RWPE2 (cell line): ENCODE measurements around the gene CRYBB3.

Experiments
- ATAC-seq: fragments of 200-7000 bp; cut with Tn5 transposase; 3 replicates; pipeline ENCODE4 v1.9.1; 2021; ENCODE audit warnings: low read depth
- DNase-seq: peaks from one replicate; pipeline ENCODE4 v3.0.0-alpha.2; 2020; ENCODE audit warnings: low spot score
- H3K27ac ChIP-seq: fragments of 450-650 bp; 2 replicates; pipeline ENCODE4 v1.5.1; 2017; ENCODE audit warnings: mild to moderate bottlenecking; ENCODE audit not compliant: poor library complexity, severe bottlenecking
- H3K27me3 ChIP-seq: fragments of 250-450 bp; sonication (Bioruptor Pico); 2 replicates; pipeline ENCODE4 v1.5.1; 2021; ENCODE audit warnings: mild to moderate bottlenecking, moderate library complexity; ENCODE audit not compliant: insufficient read depth, poor library complexity, severe bottlenecking
- H3K36me3 ChIP-seq: fragments of 250-450 bp; sonication (Bioruptor Pico); 2 replicates; pipeline ENCODE4 v1.5.1; 2020; ENCODE audit warnings: low read depth, mild to moderate bottlenecking, moderate library complexity
- H3K4me1 ChIP-seq: fragments of 250-450 bp; sonication (Bioruptor Pico); 2 replicates; pipeline ENCODE4 v1.5.1; 2021; ENCODE audit warnings: mild to moderate bottlenecking, moderate library complexity; ENCODE audit not compliant: insufficient read depth, poor library complexity, severe bottlenecking
- H3K4me3 ChIP-seq: fragments of 250-450 bp; sonication (Bioruptor Pico); 2 replicates; pipeline ENCODE4 v1.5.1; 2021; ENCODE audit warnings: mild to moderate bottlenecking, moderate library complexity; ENCODE audit not compliant: severe bottlenecking
- H3K9me3 ChIP-seq: fragments of 250-450 bp; sonication (Bioruptor Pico); 2 replicates; pipeline ENCODE4 v1.5.1; 2021; ENCODE audit warnings: mild to moderate bottlenecking, moderate library complexity; ENCODE audit not compliant: severe bottlenecking
- TF ChIP-seq, protein P1 (sequence below): fragments of 450-650 bp; IDR thresholded peaks from one replicate; pipeline ENCODE4 v1.5.1; 2017; ENCODE audit warnings: mild to moderate bottlenecking, moderate library complexity; ENCODE audit not compliant: poor library complexity, severe bottlenecking

The CRYBB3 gene

DNA sequence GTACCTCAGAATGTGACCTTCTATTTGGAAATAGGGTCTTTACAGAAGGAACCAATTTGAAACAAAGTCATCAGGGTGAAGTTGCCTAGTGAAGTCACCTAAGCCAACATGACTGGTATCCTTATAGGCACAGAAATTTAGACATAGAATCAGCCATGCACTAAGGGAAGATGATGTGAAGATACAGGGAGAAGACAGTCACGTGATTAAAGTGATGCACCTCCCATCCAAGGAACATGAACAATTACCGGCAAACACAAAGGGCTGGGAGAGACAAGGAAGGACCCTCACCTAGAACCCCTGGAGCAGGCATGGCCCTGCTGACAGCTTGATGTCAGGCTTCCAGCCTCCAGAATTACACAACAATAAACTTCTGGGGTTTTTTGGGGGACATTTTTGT is 16.6 kb downstream of the CRYBB3 start:
- H3K4me3 ChIP-seq: no peak overlapping the region
- DNase-seq (no peak), ATAC-seq (no peak)
- no peaks in the 10 kb centered on the region for H3K27me3 ChIP-seq
- H3K36me3 ChIP-seq: no peaks in the 10 kb centered on the region
- no peaks in the 10 kb centered on the region for H3K4me1 ChIP-seq
- no peaks in the 10 kb centered on the region for H3K9me3 ChIP-seq
- H3K27ac ChIP-seq: no peak overlapping the region
- TF ChIP-seq, protein P1, sequence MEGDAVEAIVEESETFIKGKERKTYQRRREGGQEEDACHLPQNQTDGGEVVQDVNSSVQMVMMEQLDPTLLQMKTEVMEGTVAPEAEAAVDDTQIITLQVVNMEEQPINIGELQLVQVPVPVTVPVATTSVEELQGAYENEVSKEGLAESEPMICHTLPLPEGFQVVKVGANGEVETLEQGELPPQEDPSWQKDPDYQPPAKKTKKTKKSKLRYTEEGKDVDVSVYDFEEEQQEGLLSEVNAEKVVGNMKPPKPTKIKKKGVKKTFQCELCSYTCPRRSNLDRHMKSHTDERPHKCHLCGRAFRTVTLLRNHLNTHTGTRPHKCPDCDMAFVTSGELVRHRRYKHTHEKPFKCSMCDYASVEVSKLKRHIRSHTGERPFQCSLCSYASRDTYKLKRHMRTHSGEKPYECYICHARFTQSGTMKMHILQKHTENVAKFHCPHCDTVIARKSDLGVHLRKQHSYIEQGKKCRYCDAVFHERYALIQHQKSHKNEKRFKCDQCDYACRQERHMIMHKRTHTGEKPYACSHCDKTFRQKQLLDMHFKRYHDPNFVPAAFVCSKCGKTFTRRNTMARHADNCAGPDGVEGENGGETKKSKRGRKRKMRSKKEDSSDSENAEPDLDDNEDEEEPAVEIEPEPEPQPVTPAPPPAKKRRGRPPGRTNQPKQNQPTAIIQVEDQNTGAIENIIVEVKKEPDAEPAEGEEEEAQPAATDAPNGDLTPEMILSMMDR: no peak

DNA sequence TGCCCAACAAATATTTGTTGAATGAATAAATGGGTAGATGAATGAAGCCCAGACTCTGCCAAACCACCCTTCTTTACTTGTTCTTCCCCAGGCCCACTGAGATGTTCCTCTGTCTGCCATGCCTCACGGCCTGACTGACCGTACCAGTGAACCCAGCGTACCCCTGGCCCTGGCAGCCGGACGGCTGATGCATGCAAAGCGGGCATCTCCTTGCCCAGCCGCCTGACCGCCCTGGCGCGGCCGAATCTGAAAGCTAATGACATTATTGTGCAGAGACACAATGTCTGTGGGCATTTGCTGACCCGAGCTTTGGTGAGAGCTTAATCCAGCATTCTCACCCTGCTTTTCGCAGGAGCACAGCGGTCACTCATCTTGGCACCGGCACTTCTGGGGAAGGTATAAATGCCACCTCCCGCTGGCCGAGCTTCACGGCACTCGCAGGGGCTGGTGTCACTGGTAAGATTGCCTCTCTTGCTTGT is 19.6 kb downstream of the CRYBB3 start, which contains the start of gene CRYBB2:
Gene CRYBB2 (plus strand): TSS at position 429 of the 479 bp plus-strand sequence. CDS start 1,791 bp downstream, outside the sequence.
- H3K27ac ChIP-seq: no peak within 1 kb of the TSS
- H3K9me3 ChIP-seq: no peaks in the 10 kb centered on the region
- peaks cover 9% of the 10 kb centered on the region for H3K27me3 ChIP-seq
- H3K36me3 ChIP-seq: no peaks in the 10 kb centered on the region
- TF ChIP-seq, protein P1: no peak
- no peaks in the 10 kb centered on the region for H3K4me1 ChIP-seq
- no peak for ATAC-seq
- no peak for DNase-seq
- H3K4me3 ChIP-seq: no peak within 1 kb of the TSS

DNA sequence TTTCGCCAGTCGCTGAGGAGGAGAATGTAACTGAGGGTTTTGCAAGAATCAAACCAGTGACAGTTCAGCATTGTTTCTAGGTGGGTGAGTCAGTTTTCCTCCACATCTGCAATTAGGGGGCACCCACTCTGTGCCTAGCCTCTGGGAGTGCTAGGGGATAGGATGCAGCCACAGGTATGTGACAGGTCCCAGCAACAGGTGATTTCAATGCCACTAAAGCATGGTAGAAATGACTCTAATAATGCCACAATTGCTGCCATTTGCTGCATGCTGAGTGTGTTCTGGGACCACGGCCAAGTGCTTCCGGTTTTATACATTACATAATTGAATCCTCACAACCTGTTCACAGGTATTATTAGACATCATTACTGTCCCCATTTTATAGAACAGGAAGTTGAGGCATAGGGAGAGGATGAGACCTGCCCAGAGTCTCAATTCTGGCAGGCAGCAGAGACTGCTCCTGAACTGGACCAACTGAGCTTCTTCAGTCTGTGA is 20.3 kb downstream of the CRYBB3 start:
- no peaks in the 10 kb centered on the region for H3K4me1 ChIP-seq
- no peaks in the 10 kb centered on the region for H3K9me3 ChIP-seq
- no peak overlapping the region for H3K4me3 ChIP-seq
- H3K27ac ChIP-seq: no peak overlapping the region
- H3K27me3 ChIP-seq: peaks cover 9% of the 10 kb centered on the region
- TF ChIP-seq, protein P1: no peak
- no peaks in the 10 kb centered on the region for H3K36me3 ChIP-seq
- DNase-seq (no peak), ATAC-seq (no peak)

DNA sequence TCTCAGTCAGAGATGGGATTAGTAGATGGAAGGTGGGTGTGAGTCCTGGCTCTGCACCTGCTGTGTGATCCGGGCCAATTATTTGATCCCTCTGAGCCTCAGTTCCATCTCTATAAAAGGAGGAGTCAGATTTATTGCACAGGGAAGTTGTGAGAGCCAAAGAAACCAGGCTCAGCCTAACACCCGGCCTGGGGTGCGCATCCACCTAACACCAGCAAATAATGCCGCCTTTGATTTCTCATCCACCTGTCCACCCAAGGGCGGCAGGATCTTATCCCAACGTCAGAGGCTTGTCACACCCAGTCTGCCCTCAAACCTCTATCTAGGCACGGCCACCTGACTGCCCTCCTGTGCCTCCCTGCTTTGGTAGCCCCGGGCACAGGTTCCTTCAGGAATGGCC is 22.1 kb downstream of the CRYBB3 start:
- DNase-seq (no peak), ATAC-seq (no peak)
- Histone ChIP-seq H3K4me3 (no peak overlapping the region), H3K4me1 (no peaks in the 10 kb centered on the region), H3K36me3 (no peaks in the 10 kb centered on the region), H3K27me3 (peaks cover 9% of the 10 kb centered on the region), H3K9me3 (no peaks in the 10 kb centered on the region), H3K27ac (no peak overlapping the region)
- TF ChIP-seq, protein P1: no peak

DNA sequence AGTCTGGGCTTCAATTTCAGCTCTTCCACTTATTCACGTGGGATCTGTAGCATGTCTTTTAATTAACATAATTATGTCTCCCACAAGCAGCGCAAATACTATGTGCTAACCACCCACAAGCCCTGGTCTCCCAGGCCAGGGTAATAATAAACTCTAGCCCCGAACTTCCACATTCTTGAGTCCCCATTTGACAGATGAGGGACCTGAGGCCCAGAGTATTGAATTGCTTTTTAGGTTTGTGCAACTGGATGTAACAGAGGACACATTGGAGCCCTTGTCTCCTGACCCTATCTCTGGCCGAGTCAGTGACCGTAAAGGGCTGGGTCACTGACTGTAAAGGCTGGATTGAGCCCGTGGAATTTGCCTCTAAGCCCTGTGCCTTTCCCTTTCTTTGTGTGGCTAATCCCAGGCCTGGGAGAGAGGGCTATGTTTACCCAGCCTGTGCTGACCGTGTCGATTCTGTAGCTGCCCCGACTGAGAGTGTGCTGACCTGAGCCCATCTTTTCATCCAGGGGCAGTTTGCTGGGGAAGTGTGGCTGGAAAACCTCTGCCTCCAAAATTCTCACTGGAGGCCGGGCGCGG is 23.7 kb downstream of the CRYBB3 start:
- TF ChIP-seq, protein P1: no peak
- Histone ChIP-seq H3K4me3 (no peak overlapping the region), H3K27me3 (peaks cover 9% of the 10 kb centered on the region)

More for the DNA sequence above, 23.7 kb downstream of the CRYBB3 start:
- H3K36me3 ChIP-seq: no peaks in the 10 kb centered on the region
- H3K4me1 ChIP-seq: no peaks in the 10 kb centered on the region
- DNase-seq: no peak
- H3K27ac ChIP-seq: no peak overlapping the region
- no peaks in the 10 kb centered on the region for H3K9me3 ChIP-seq
- no peak for ATAC-seq
